AG04449 (cell line): ENCODE results near the gene COQ2.

Source experiments
- CTCF ChIA-PET: fragments of 350-600 bp; formaldehyde crosslinking; extraction: SDS; loops from one replicate; lab custom pipeline; 2021; ENCODE audit warnings: antibody characterized with exemption; lab: Yijun Ruan, JAX
- POLR2A ChIA-PET: fragments of 400-600, 350-600 bp; formaldehyde crosslinking; extraction: SDS; loops from one replicate; lab custom pipeline; 2020; ENCODE audit warnings: antibody characterized with exemption, inconsistent platforms; lab: Yijun Ruan, JAX
- DNase-seq: peaks from one replicate; pipeline ENCODE4 v3.0.0-alpha.2; 2010; ENCODE audit warnings: low read depth, low spot score
- H3K4me3 ChIP-seq: 2 replicates; pipeline ENCODE4 v1.5.1; 2011; ENCODE audit warnings: low read depth, mild to moderate bottlenecking, control low read depth, low read length
- CTCF ChIP-seq: IDR thresholded peaks from one replicate; pipeline ENCODE4 v1.5.1; 2011; ENCODE audit warnings: mild to moderate bottlenecking, moderate library complexity, low read length, control low read depth, inconsistent platforms; ENCODE audit not compliant: insufficient read depth; ENCODE audit errors: missing control alignments

COQ2 gene

GRCh38 chr4:83228231-83228630 is 56.4 kb downstream of the COQ2 start:
- POLR2A ChIA-PET: no interaction called here
- TF ChIP-seq CTCF: no peak
- CTCF ChIA-PET: no interaction called here
- no peak overlapping the region for H3K4me3 ChIP-seq
- DNase-seq: no peak

GRCh38 chr4:83224502-83225197 is 59.9 kb downstream of the COQ2 start:
- ChIA-PET POLR2A (no interaction called here), CTCF (no interaction called here)
- H3K4me3 ChIP-seq: no peak overlapping the region
- TF ChIP-seq CTCF: no peak
- DNase-seq: no peak

GRCh38 chr4:83223781-83224180 is 60.8 kb downstream of the COQ2 start:
- DNase-seq: no peak
- TF ChIP-seq CTCF: no peak
- CTCF ChIA-PET: no interaction called here
- no peak overlapping the region for H3K4me3 ChIP-seq
- POLR2A ChIA-PET: no interaction called here

- CTCF ChIA-PET: no interaction called here
- no peak for DNase-seq
- POLR2A ChIA-PET: no interaction called here
- no peak overlapping the region for H3K4me3 ChIP-seq
- TF ChIP-seq CTCF: no peak
Observed at GRCh38 chr4:83221897-83222441, 62.6 kb downstream of the COQ2 start.

GRCh38 chr4:83219344-83220331 is 65.0 kb downstream of the COQ2 start:
- no peak overlapping the region for H3K4me3 ChIP-seq
- CTCF ChIA-PET: interaction anchor here (1.3 to 2.1 kb wide), 2 partner anchors 33 to 144 kb away, joined by 4 to 7 read pairs; no protein-coding TSS in a partner anchor
- POLR2A ChIA-PET: no interaction called here
- TF ChIP-seq CTCF: no peak
- DNase-seq: no peak
